IMR-90 (cell line): ENCODE results near the gene CCNDBP1. TPM values are rescaled to one million over a fixed set of nuclear protein-coding genes. Genes with fewer than 3 reads are reported as not detected.

Experiments used
- ATAC-seq: fragments of 200-7000 bp; cut with Tn5 transposase; 2 replicates; pipeline ENCODE4 v1.9.1; 2020; ENCODE audit warnings: low read depth, mild to moderate bottlenecking, moderate library complexity
- BruUV-seq: library from RNA; stranded (reverse); fragments of 400-500 nt; replicated peaks from 2 replicates; lab custom pipeline; 2021; lab: Mats Ljungman, UMichigan
- CTCF ChIA-PET: fragments of 300-600 bp; formaldehyde crosslinking; extraction: SDS; loops from one replicate; lab custom pipeline; 2021; ENCODE audit warnings: antibody characterized with exemption; lab: Yijun Ruan, JAX
- POLR2A ChIA-PET: fragments of 300-600 bp; sonication (Branson Sonifier 250); formaldehyde crosslinking; loops from one replicate; lab custom pipeline; 2022; ENCODE audit warnings: antibody characterized with exemption; ENCODE audit not compliant: unreplicated experiment; lab: Charles Lee
- DNase-seq: peaks from one replicate; pipeline ENCODE4 v3.0.0; 2013
- H2AFZ ChIP-seq: replicated peaks from 2 replicates; pipeline ENCODE3; 2013; ENCODE audit warnings: low read length, mild to moderate bottlenecking; ENCODE audit not compliant: poor library complexity
- H2AK5ac ChIP-seq: 2 replicates; pipeline ENCODE4 v1.6.1; 2013; ENCODE audit warnings: low read depth, low read length, inconsistent platforms
- H2AK9ac ChIP-seq: replicated peaks from 2 replicates; pipeline ENCODE3; 2013; ENCODE audit warnings: mild to moderate bottlenecking, low read depth, low read length, moderate library complexity; ENCODE audit not compliant: poor library complexity
- H2BK120ac ChIP-seq: 2 replicates; pipeline ENCODE4 v1.6.1; 2013; ENCODE audit warnings: low read depth, low read length, inconsistent platforms
- H2BK15ac ChIP-seq: 3 replicates; pipeline ENCODE4 v1.6.1; 2013; ENCODE audit warnings: low read depth, low read length, inconsistent platforms
- H2BK20ac ChIP-seq: 2 replicates; pipeline ENCODE4 v1.6.1; 2013; ENCODE audit warnings: low read depth, mild to moderate bottlenecking, inconsistent platforms, low read length, moderate library complexity
- H2BK5ac ChIP-seq: 2 replicates; pipeline ENCODE4 v1.6.1; 2013; ENCODE audit warnings: mild to moderate bottlenecking, low read depth, low read length, inconsistent platforms; ENCODE audit not compliant: poor library complexity, severe bottlenecking
- H3K14ac ChIP-seq: replicated peaks from 2 replicates; pipeline ENCODE4 v1.6.1; 2013; ENCODE audit warnings: low read depth, low read length, inconsistent platforms
- H3K18ac ChIP-seq: 2 replicates; pipeline ENCODE4 v1.6.1; 2013; ENCODE audit warnings: low read depth, low read length, control low read depth
- H3K23ac ChIP-seq: 2 replicates; pipeline ENCODE4 v1.6.1; 2013; ENCODE audit warnings: low read depth, low read length, inconsistent platforms
- H3K27ac ChIP-seq: 2 replicates; pipeline ENCODE4 v1.5.1; 2013; ENCODE audit warnings: mild to moderate bottlenecking, control low read depth, low read length; ENCODE audit not compliant: insufficient read depth
- H3K27me3 ChIP-seq: 2 replicates; pipeline ENCODE4 v1.6.1; 2013; ENCODE audit warnings: low read length; ENCODE audit not compliant: control insufficient read depth, insufficient read depth
- H3K36me3 ChIP-seq: 2 replicates; pipeline ENCODE4 v1.6.1; 2013; ENCODE audit warnings: low read length, mixed read lengths; ENCODE audit not compliant: control insufficient read depth, insufficient read depth
- H3K4ac ChIP-seq: 2 replicates; pipeline ENCODE4 v1.6.1; 2013; ENCODE audit warnings: low read depth, low read length, inconsistent platforms
- H3K4me1 ChIP-seq: 2 replicates; pipeline ENCODE4 v1.6.1; 2013; ENCODE audit warnings: low read length, mixed read lengths; ENCODE audit not compliant: control insufficient read depth, insufficient read depth
- H3K4me2 ChIP-seq: 2 replicates; pipeline ENCODE4 v1.6.1; 2013; ENCODE audit warnings: low read depth, mild to moderate bottlenecking, control low read depth, low read length, moderate library complexity
- H3K4me3 ChIP-seq: 2 replicates; pipeline ENCODE4 v1.5.1; 2013; ENCODE audit warnings: low read depth, mild to moderate bottlenecking, control low read depth, low read length, moderate library complexity; ENCODE audit not compliant: insufficient read depth
- H3K56ac ChIP-seq: 2 replicates; pipeline ENCODE4 v1.6.1; 2013; ENCODE audit warnings: low read length, inconsistent platforms; ENCODE audit not compliant: insufficient read depth; ENCODE audit errors: extremely low read depth
- H3K79me1 ChIP-seq, 2 experiments: 2 replicates each; pipeline ENCODE4 v1.6.1; 2013; ENCODE audit warnings: low read length in 2 of 2, inconsistent platforms in 1 of 2, low read depth in 1 of 2
- H3K9ac ChIP-seq: 2 replicates; pipeline ENCODE4 v1.6.1; 2013; ENCODE audit warnings: low read depth, low read length, control low read depth
- H3K9me1 ChIP-seq: 2 replicates; pipeline ENCODE4 v1.6.1; 2013; ENCODE audit warnings: low read length, inconsistent platforms; ENCODE audit not compliant: insufficient read depth
- H3K9me3 ChIP-seq: 2 replicates; pipeline ENCODE4 v1.6.1; 2013; ENCODE audit warnings: low read length; ENCODE audit not compliant: control insufficient read depth, insufficient read depth
- H4K20me1 ChIP-seq: 2 replicates; pipeline ENCODE4 v1.6.1; 2013; ENCODE audit warnings: low read length, inconsistent platforms; ENCODE audit not compliant: insufficient read depth
- H4K5ac ChIP-seq: 2 replicates; pipeline ENCODE4 v1.6.1; 2013; ENCODE audit warnings: mild to moderate bottlenecking, low read depth, low read length, control low read depth
- H4K8ac ChIP-seq, 2 experiments: 2 replicates each; pipeline ENCODE4 v1.6.1; 2013; ENCODE audit warnings: low read depth in 2 of 2, low read length in 2 of 2, control low read depth in 1 of 2, inconsistent platforms in 1 of 2
- H4K91ac ChIP-seq: 2 replicates; pipeline ENCODE4 v1.6.1; 2013; ENCODE audit warnings: low read depth, low read length, inconsistent platforms; ENCODE audit not compliant: insufficient read depth
- BHLHE40 ChIP-seq: fragments of 150-350 bp; IDR thresholded peaks from 2 replicates; pipeline ENCODE4 v1.6.1; 2016; ENCODE audit warnings: mild to moderate bottlenecking, low read depth, low read length
- CHD1 ChIP-seq: IDR thresholded peaks from 2 replicates; pipeline ENCODE4 v1.6.1; 2012; ENCODE audit warnings: low read depth, low read length, improper control_type of control experiment
- CTCF ChIP-seq: conservative IDR thresholded peaks from 2 replicates; pipeline ENCODE4 v1.5.1; 2012; ENCODE audit warnings: mild to moderate bottlenecking, low read depth, low read length, improper control_type of control experiment
- FOS ChIP-seq: fragments of 150-350 bp; IDR thresholded peaks from 2 replicates; pipeline ENCODE4 v1.6.1; 2016; ENCODE audit warnings: low read depth, low read length
- MXI1 ChIP-seq: IDR thresholded peaks from 2 replicates; pipeline ENCODE4 v1.6.1; 2012; ENCODE audit warnings: low read depth, mild to moderate bottlenecking, low read length, moderate library complexity, borderline replicate concordance
- NFE2L2 ChIP-seq: fragments of 150-350 bp; IDR thresholded peaks from 2 replicates; pipeline ENCODE4 v1.6.1; 2016; ENCODE audit warnings: low read depth, mild to moderate bottlenecking, low read length
- POLR2A ChIP-seq: IDR thresholded peaks from 2 replicates; pipeline ENCODE4 v1.6.1; 2012; ENCODE audit warnings: mild to moderate bottlenecking, low read depth, low read length
- RAD21 ChIP-seq: IDR thresholded peaks from 2 replicates; pipeline ENCODE4 v1.6.1; 2012; ENCODE audit warnings: low read length, improper control_type of control experiment
- RFX5 ChIP-seq: IDR thresholded peaks from 2 replicates; pipeline ENCODE4 v1.8.0; 2012; ENCODE audit warnings: low read depth, mild to moderate bottlenecking, low read length, moderate library complexity
- WGBS, 2 experiments: methylation state at CpG; one replicate each; pipeline versions ENCODE4 v1.1.5 to v1.1.7; 2013; ENCODE audit warnings: missing lambda C conversion rate in 2 of 2; ENCODE audit not compliant: insufficient read length in 1 of 2; ENCODE audit errors: extremely low coverage in 2 of 2; 5-methylcytosine and 5-hydroxymethylcytosine counted together
- dilution Hi-C: fragments of 300-500 bp; cut with HindIII; formaldehyde crosslinking; loops from one replicate; pipeline ENCODE4 v1.14.3; 2018; ENCODE audit warnings: low sequenced_read_pairs; ENCODE audit not compliant: unreplicated experiment
- in situ Hi-C: fragments of 300-500 bp; cut with MboI; formaldehyde crosslinking; loops from 3 replicates; pipeline ENCODE4 v1.14.3; 2019; ENCODE audit warnings: low sequenced_read_pairs, inconsistent platforms, mixed read lengths
- intact Hi-C: fragments of 100-400 bp; cut with micrococcal nuclease; formaldehyde crosslinking; loops from 2 replicates; pipeline ENCODE4 v1.10.0; 2022
- polyA plus RNA-seq, 3 experiments: library from polyadenylated mRNA; depleted of rRNA; stranded (reverse); fragments of >200 nt; gene quantifications; 2 replicates each; pipeline ENCODE4 v1.2.3, GENCODE V29; 2012; ENCODE audit warnings: low replicate concordance in 1 of 3
- total RNA-seq: library from RNA; depleted of rRNA; stranded (reverse); fragments of >200 nt; gene quantifications from 2 replicates; pipeline ENCODE4 v1.2.3, GENCODE V29; 2012
- TF ChIP-seq, protein P1 (sequence below): fragments of 150-350 bp; IDR thresholded peaks from 2 replicates; pipeline ENCODE4 v1.6.1; 2016; ENCODE audit warnings: low read depth, mild to moderate bottlenecking, low read length, moderate library complexity, borderline replicate concordance

Gene CCNDBP1
- total and polyA plus RNA-seq, 2 of the 4 experiments (the other 2 are of a cell fraction): 34.9 to 40.3 TPM

- whole genome bisulfite sequencing, 2 experiments: 63% methylated on average over 5 of the region's 7 CpGs; no CpG with 5 or more reads in 1 of the 2 experiments
- CTCF ChIA-PET: no interaction called here
- H3K27me3 ChIP-seq: peaks cover 69% of the 10 kb centered on the region
Observed at GRCh38 chr15:43239732-43240491, 54.7 kb downstream of the CCNDBP1 start.

More at GRCh38 chr15:43239732-43240491, 54.7 kb downstream of the CCNDBP1 start:
- TF ChIP-seq MXI1 (no peak), NFE2L2 (no peak), RAD21 (no peak), RFX5 (no peak), CHD1 (no peak), BHLHE40 (no peak), FOS (no peak), CTCF (no peak), POLR2A (no peak)
- TF ChIP-seq, protein P1, sequence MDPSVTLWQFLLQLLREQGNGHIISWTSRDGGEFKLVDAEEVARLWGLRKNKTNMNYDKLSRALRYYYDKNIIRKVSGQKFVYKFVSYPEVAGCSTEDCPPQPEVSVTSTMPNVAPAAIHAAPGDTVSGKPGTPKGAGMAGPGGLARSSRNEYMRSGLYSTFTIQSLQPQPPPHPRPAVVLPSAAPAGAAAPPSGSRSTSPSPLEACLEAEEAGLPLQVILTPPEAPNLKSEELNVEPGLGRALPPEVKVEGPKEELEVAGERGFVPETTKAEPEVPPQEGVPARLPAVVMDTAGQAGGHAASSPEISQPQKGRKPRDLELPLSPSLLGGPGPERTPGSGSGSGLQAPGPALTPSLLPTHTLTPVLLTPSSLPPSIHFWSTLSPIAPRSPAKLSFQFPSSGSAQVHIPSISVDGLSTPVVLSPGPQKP: no peak
- Histone ChIP-seq H2BK120ac (no peak overlapping the region), H4K8ac (no peak overlapping the region), H3K14ac (no peak overlapping the region), H2AFZ (no peak overlapping the region), H4K91ac (no peak overlapping the region), H2BK15ac (no peak overlapping the region), H3K79me1 (no peaks in the 10 kb centered on the region), H3K56ac (no peak overlapping the region), H3K36me3 (no peaks in the 10 kb centered on the region), H3K27ac (no peak overlapping the region), H3K23ac (no peak overlapping the region), H3K4me2 (no peak overlapping the region), H3K18ac (no peak overlapping the region), H3K9me1 (no peaks in the 10 kb centered on the region; the same call in 1 of the 2 replicates), H2AK9ac (no peak overlapping the region), H2AK5ac (no peak overlapping the region), H3K4me3 (no peak overlapping the region), H2BK20ac (no peak overlapping the region), H4K20me1 (no peaks in the 10 kb centered on the region), H4K5ac (no peak overlapping the region), H3K9ac (no peak overlapping the region), H3K9me3 (no peaks in the 10 kb centered on the region), H2BK5ac (no peak overlapping the region), H3K4me1 (no peaks in the 10 kb centered on the region), H3K4ac (no peak overlapping the region)
- intact Hi-C loops (no loop called here), dilution Hi-C loops (no loop called here), in situ Hi-C loops (no loop called here)
- no peak for DNase-seq
- BruUV-seq: no TSS peak
- no peak for ATAC-seq
- POLR2A ChIA-PET: no interaction called here
